HG03469 (cell line): ENCODE measurements around the gene TPRG1.
A peak's percentile ranks its signal among the peaks of the same experiment; 100 is the strongest.

ENCODE experiments used
- ATAC-seq: cut with Tn5 transposase; IDR thresholded peaks from one replicate; pipeline ENCODE4 v1.9.1; 2021; ENCODE audit warnings: mild to moderate bottlenecking, moderate library complexity, moderate number of reproducible peaks; ENCODE audit not compliant: unreplicated experiment

TPRG1 gene

DNA sequence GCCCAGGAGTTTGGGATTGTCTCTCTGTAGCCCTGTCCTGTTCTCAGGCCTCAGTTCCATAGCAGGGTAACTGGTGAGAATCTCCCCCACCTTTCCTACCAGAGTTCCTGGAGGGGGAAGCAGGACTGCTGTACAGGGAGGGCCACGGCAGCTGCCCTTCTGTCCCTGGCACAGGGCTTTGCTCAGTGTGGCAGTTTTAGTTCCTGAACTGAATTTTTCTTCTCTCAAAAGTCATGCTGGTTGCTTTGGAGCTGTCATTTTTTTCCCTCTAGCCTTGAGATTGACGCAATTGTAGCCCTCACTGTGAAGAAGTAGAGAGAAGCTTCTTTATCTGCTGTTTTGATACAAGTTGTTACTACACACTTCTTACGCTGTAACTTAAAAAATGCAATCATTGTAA, 55.5 kb downstream of the TPRG1 start:
- no peak for ATAC-seq

DNA sequence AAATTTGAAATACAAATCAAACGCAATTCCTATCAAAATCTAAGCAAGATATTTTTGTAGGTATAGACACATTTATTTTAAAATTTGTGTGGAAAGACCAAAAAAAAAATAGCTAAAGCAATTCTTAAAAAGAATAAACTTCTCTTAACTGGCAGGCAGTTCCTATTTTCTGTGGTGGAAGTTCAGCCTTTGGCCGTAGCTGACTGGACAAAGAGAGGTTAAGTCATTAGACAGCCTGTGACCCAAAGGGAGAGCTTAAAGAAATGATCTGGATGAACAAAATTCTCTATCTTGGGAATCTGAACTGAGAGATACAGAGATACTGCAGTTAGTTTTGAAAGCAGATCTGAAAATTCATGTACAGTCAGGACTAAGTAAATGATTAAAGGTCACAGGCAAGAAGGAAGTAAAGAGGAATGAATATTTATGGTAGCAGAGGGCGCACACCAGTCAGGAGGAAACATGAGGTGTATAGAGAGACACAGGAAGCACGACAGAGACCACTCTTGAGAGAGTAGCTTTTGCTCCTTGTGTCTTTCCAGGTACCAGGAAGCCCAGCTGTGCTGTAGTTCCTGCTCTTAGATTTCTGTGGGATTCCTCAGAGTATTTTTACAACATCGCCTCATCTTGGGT, 57.5 kb downstream of the TPRG1 start:
- ATAC-seq = no peak

DNA sequence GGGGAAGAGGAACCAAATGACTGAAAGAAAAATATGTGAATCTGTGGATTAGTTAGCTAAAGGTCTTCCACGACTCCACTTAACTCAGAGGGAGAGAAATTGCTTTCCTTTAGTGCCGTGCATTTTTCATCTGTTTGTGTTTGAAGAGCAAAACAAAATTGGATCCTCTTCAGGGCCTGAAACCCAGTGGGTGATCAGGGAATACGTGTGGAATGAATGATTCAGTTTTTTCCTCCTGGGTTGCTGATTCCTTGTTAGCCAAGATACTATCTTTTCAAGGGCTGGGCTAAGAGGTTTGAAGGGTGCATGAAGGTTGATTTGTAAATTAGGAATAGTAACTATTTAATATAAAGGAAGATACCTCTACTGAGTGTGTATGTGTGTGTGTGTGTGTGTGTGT, 61.0 kb downstream of the TPRG1 start:
- ATAC-seq = no peak

DNA sequence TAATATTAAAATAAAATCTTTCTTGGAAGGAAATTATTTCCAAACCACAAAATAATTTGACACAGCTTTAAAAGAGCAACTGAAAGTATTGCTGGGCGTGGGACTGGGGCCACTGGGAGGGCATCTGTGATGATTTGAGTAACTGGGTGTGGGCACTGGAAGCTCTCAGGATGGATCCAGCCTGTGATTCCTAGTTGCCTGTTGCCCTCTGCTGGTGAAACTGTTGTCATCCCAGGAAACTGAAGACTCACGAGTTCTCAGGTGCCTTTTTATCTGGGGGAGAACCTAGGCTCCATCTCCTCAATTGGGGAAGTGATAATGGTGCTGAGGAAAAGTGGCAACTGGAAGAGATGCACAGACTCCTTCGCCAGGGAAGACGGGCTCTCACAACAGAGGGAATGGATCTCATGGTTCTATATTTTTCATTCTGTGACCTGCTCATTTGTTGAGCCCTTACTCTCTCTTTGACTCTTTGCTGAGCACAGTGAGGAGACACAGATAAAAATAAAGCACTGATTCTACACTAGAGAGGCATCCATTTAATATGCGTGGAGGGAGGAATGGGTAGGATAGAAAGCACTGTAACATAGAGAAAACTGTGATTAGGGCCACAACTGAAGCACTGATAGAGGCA, 61.6 kb downstream of the TPRG1 start:
- no peak for ATAC-seq

DNA sequence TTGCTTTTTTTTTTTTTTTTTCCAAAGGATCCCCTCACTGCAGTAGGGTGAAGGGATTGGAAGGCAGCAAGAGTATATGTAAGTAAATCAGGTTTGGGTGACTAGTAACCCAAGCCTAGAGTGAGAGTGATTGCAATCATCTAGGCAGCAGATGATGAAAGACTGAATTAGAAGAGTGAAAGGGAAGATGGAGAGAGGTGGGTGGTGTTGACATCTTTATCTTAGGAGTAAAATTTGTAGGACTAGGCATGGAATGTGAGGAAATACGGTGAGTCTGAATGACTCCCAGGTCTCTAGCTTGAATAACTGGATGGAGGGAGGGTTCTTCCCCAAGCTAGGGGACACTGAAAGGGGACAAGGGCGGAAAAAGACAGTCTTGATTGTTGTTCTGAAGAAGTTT, 63.4 kb downstream of the TPRG1 start:
- ATAC-seq = no peak

DNA sequence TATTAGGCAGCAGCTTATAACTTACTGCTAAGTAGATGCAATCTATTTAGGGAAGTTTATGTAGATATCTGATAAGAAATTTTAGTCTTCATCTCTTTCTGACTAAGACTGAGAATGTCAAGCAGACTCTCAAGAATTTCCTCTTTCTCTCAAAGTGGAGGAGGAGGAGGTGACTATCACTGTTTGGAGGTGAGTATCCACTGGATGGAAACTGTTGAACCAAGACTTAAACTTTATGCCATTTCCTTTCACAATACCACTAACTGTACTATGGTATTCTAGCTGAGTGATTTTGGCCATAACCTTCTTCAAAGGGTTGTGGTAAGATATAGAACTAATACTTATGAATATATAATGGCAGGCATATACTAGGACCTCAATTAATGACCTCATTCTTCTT, 64.6 kb downstream of the TPRG1 start:
- peak; percentile 79 for ATAC-seq

DNA sequence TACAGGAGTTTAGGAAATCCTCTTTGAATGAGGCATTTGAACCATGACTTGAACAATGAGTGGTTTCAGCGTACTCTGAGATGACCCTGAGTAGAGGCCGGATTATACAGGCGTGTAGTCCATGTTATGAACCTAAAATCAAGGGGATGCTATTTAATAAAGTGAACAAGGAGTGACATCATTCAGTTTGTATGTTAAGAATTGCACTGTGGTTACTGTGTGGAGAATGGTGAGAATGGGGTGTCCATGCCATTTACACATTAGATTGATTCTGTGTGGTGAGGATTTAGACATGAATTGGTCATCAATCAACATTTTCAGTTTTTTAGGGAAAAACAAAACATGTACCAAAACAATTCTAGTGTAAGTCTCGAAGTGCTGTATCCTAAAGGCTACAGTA, 65.8 kb downstream of the TPRG1 start:
- ATAC-seq = no peak

DNA sequence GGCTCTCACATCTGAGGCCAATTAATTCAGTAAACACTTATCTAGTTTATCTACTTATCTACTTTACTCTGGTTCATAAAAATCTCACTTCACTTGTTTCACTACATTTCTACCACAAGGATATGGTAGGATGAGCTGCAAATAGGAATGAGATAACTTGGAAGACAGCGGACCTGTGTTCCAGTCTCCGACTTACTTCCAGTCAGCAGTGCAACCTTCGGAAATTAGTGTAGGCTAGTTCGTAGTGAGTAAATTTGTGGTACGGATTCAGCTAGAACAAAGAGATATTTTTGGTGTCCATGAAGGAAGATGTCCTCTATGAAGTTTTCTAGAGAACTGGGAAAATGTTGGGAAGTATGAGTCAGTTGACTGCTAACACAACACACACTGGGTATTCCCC, 66.3 kb downstream of the TPRG1 start:
- ATAC-seq = no peak

DNA sequence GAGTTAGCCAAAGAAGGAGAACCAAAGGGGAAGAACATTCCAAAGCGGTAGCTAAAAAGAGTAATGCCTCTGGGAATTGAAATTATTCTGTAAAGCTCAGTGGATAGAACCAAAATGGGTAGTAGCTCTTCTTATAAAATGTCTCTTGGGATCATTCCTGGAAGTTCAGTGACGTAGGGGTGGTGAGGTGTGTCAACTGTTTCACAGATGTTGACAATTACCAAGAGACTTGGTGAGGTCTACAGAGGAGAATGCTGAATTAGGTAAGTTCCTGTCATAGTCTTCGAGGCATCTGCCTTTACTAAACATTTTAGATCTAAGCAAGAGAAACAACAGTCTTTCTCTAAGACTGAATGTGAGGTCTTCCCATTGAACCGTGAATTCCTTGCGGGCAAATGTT, 67.8 kb downstream of the TPRG1 start:
- ATAC-seq = no peak

DNA sequence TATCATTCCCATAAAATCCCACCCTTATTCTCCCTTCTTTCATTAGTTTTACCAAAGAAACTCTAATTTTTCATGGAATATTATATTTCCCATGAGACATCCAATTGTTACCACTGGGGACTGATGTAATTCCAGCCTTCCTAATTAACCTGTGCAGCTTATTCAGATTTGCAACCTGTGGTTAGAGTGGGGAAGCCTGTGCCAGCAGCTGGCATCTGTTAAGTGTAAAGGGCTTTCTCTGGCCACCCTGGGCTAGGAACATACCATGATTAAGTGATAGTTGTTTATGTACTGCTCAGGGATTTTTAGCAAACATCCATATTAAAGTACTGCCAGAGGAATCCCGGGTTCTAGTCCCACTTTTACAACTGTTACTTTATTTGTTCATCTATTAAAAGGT, 78.2 kb downstream of the TPRG1 start:
- ATAC-seq = no peak

DNA sequence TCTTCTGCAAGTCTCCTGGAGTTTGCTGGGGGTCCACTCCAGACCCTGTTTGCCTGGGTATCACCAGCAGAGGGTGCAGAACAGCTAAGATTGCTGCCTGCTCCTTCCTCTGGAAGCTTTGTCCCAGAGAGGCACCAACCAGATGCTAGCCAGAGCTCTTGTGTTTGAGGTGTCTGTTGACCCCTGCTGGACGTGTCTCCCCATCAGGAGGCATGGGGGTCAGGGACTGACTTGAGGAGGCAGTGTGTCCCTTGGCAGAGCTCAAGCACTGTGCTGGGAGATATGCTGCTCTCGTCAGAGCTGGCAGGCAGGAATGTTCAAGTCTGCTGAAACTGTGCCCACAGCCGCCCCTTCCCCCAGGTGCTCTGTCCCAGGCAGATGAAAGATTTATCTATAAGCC, 86.5 kb downstream of the TPRG1 start:
- no peak for ATAC-seq

DNA sequence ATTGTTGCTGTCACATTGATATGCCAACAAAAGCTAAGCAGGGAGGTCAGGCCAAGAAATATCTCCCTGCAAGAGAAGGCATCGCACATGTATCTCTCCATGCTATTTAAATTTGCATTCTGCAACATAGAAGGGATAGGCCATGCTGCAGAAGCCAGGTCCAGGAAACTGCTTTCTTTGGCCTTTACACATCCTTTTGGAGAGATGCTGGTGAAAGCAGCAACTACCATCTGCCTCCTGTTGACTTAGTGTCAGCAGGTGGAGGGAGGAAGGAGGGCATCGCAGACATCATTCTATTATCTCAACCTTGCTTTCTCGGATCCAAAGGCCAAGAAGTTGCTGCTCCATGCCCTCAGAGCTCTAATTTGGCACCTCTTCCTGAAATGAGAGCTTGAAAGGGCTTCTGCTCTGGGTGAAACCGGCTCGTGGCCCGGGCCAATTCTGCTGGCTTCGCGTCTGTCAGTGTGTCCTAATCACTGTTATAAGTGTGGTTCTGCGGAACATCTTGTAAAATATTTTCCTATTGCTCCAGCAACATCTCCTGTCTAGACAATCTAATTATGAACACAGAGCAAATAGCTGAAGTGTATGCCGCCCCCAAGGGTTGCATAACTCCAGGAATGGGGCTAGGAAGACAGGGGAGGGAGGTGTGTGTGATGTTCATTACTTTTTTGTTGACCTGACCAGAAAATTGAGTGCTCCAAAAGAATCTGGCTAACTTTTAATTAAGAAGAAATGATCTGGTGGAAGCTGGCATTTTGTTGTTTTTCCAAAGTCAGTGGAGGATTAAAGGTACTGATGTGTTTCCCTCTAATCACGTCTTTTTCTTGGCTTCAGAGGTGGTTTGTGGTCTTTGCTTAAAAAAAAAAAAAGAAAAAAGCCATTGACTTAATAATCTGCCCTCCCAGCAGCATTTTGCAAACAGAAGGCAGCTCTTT, 89.1 kb downstream of the TPRG1 start:
- no peak for ATAC-seq

DNA sequence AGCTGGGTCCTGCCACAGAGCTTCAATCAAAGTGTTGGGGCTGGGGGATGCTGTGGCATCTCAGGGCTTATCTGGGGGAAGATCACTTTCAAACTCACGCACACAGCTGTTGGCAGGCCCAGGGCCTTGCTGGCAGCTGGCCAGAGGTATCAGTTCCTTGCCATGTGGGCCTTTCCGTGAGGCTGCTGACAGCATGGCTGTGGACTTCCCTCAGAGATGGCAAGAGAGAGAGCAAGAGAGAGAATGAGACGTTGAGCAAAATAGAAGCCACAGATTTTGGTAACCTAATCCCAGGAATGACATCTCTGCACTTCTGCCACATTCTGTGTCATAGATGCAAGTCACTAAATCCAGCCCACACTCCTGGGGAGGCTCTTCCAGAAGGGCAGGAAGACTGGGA, 91.0 kb downstream of the TPRG1 start:
- ATAC-seq = no peak

DNA sequence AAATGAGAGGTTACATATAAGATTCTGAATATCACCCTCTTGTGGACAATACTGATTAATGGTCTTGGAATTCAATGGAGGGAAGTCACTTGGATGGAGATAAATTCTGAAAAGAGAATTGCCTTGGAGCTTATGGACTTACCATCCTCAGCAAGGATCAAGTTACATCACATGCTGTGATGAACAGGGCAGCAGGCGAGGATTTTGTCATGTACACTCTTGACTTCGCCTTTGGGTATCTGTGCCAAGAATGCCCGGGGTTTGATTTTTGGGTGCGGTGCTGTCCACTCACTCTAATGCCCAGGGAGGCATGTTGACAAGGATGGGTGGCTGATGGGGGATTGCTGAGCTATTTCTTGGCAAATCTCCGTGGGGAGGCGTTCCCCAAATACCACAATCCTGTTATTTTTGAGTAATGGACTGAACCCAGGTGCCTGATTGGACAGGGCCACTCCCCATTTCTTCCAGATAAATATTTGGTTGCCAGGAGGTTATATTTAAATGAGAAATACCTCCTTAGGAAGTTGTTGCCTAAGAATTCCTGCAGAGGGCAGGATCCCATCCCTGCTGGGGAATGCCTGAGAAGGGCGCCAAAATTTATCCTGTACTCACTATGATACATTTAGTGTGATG, 96.3 kb downstream of the TPRG1 start:
- ATAC-seq = no peak

DNA sequence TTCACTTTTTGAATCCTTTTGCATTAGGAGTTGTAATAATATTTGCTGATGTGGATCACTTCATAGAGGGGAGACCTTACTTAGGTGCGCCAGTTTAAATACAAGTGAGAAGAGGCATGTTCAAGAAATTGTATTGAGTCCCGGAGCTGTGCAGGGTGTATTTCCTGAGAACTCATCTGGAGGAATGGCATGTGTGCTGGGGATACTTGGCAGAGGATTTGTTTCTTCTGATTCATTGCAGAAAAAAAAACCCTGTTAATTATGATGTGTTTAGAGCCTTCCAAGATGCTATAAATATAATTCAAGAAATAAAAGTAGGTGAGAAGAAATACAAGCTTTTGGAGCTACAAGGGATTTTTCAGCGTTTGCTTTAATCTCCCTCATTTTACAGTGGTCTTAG, 97.6 kb downstream of the TPRG1 start:
- ATAC-seq = no peak

DNA sequence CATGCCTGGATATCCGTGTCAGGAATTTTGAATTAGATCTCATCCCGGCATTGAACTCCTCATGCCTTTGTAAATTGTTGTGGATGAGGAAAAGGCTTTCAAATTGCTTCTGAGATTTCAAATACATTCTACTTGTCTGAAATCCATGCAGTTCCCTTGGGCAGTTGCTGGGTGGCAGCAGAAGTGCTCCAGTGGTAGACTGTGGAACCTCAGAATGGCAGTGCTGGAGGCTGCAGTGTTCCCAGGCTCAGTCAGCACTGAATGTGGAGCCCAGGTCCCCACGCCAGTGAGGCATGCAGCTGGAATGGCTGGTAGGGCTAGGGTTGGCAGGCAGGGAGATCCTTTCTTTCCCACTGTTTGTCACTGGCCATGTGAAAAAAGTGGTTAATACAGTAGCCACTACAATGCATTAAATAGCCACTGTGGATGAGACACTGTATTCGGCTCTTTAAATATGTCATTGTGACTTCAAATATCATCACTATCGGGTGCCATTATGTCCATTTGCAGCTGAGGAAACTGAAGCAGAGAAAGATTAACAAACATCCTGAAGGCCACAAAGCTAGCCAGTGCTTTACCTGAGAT, 98.6 kb downstream of the TPRG1 start:
- ATAC-seq = no peak

DNA sequence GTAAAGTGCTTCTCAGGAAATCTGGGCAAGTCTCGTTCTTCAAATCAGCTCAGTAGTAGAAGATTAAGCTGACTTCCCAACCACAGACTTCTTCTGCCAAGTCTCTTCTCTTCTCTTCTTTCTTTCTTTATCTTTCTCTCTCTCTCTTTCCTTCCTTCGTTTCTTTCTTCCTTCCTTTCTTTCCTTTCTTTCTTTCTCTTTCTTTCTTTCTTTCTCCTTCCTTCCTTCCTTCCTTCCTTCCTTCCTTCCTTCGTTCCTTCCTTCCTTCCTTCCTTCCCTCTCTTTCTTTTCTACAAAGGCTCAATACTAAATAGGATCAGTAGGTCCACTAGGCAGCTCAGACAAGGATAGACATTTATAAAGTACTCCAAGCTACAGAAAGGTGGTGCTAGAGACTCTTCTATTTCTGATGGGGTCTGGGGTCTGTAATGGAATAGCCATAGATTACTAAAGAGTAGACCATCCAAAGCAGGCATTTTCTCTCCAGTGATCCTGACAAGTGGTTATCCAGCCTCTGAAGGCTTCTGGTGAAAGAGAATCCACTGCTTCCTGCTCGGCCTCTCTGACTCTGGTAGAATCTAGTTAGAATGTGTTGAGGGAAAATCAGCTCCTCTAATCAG, 100.8 kb downstream of the TPRG1 start:
- ATAC-seq = no peak

DNA sequence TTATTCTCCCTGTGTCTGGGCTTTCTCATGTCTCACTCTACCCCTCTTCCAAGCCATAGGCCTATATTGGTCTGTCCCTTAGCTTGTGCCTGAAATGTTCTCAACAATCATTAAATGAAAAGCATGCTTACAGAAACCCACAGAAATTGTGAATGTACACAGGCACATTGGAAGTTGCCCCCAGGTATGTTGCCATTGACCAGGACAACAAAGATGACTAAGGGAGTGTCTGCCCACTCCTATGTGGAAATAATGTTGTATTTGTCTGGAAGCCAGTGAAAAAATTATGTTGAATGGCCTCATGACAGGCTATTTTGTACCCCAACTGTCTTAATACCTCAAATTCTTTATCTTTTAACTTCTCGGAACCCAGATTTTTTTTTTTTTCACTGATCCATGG, 102.0 kb downstream of the TPRG1 start:
- ATAC-seq = no peak

DNA sequence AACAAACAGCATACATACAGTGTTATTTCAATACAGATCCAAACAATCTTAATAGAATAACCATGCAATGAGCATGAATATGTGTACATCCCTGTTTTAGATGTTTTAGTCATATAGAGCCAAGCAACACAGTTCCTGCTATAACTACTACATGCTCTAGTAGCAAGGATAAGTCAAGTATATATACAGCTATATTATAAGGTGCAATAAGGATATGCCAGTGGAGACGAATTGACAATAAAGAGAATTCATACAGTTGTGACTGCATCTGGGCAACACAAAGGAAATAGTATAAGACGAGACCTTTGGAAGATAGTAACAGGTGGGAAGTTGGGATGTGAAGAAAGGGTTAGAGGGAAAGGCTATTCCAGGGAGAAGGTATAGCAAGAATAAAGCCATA, 103.4 kb downstream of the TPRG1 start:
- ATAC-seq = no peak

DNA sequence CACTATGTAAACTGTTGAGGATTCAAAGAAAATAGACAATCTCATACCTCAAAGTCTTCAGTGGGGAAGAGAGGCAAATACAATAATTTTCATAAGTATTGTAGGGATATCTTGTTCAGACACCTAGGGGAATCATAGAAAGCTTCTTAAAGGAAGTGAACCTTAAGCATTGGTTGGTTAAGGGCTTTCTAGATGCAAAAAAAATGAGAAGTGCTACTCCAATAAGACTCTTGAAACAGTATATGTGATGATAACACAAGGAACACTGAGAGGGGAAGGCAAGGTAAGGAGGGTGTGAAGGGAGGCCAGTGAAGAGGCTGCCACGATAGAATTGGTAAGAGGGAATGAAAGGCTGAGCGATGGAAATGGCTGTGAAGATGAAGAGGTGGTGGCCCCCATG, 104.1 kb downstream of the TPRG1 start:
- ATAC-seq = no peak
